Sigmoid colon (tissue), 4 donors: ENCODE measurements around the gene TRIP11.

Experiments
- POLR2A ChIP-seq, 2 donors: fragments of 450-650 bp; IDR thresholded peaks; one replicate each; pipeline ENCODE4 v1.6.1; 2016; ENCODE audit warnings: antibody characterized with exemption in 2 of 2, mild to moderate bottlenecking in 2 of 2, moderate library complexity in 2 of 2
- POLR2AphosphoS5 ChIP-seq, 4 donors: sonication (generic); formaldehyde crosslinking; IDR thresholded peaks; one replicate each; pipeline ENCODE4 v1.6.1; 2017; ENCODE audit warnings: antibody characterized with exemption in 4 of 4
- TF ChIP-seq, protein P1 (sequence below), 4 experiments: fragments of 450-650 bp in 3 of 4; fragments of 200-600 bp in 1 of 4; IDR thresholded peaks; one replicate each; pipeline ENCODE4 v1.5.1; 2016 to 2019; ENCODE audit warnings: antibody characterized with exemption in 4 of 4, mild to moderate bottlenecking in 3 of 4, moderate library complexity in 2 of 4

DNA sequence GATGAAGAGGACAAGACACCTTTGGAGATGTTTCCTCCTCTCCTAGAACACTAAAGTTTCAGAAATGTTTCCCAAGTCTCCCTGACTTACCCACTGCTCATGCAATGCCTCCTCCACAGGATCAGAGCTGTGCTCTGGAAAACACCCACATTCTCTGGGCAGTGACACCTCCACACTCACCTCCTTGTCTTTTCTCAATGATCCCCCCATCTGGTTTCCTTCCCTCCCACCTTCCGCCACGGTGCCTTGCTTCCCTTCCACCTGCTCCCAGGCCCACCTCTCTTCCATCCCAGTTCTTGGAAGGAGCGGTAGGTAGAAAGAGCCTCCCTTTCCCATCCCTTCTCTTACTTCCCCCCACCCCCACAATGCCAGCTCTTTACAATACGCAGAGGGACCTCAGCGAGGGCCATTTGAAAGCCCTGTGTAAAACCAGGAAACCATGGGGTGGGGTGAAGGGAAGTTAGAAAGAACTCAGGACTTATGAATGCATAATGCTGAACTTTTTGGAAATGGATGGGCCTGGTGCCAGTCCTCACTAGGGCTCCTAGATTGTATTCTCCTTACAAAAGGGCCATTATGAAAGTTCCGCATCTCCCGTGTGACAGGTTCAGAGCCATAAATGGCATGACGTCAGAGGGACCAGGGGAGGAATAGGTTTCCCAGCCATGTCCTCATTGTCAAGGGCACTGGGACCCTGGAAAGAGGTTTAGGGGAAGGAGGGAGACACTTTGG is 105.1 kb downstream of the TRIP11 start:
- TF ChIP-seq POLR2AphosphoS5 (IDR thresholded peaks at IDR 0.05) (peak in 1 of 4 donors; percentile 8), POLR2A (IDR thresholded peaks at IDR 0.05) (no peak)
- TF ChIP-seq, protein P1, sequence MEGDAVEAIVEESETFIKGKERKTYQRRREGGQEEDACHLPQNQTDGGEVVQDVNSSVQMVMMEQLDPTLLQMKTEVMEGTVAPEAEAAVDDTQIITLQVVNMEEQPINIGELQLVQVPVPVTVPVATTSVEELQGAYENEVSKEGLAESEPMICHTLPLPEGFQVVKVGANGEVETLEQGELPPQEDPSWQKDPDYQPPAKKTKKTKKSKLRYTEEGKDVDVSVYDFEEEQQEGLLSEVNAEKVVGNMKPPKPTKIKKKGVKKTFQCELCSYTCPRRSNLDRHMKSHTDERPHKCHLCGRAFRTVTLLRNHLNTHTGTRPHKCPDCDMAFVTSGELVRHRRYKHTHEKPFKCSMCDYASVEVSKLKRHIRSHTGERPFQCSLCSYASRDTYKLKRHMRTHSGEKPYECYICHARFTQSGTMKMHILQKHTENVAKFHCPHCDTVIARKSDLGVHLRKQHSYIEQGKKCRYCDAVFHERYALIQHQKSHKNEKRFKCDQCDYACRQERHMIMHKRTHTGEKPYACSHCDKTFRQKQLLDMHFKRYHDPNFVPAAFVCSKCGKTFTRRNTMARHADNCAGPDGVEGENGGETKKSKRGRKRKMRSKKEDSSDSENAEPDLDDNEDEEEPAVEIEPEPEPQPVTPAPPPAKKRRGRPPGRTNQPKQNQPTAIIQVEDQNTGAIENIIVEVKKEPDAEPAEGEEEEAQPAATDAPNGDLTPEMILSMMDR (IDR thresholded peaks at IDR 0.05), result no peak
